H1 (cell line): ENCODE measurements around the gene PSMD12. TPM values are rescaled to one million over a fixed set of nuclear protein-coding genes. Genes with fewer than 3 reads are reported as not detected.

Experiments used
- BRCA1 ChIP-seq: IDR thresholded peaks from 2 replicates; pipeline ENCODE4 v1.6.1; 2012; ENCODE audit warnings: low read depth, low read length, improper control_type of control experiment
- CHD2 ChIP-seq: IDR thresholded peaks from 2 replicates; pipeline ENCODE4 v1.6.1; 2012; ENCODE audit warnings: low read length, improper control_type of control experiment
- KDM1A ChIP-seq: fragments of 200-600, 300-600 bp; sonication (generic); IDR thresholded peaks from 2 replicates; pipeline ENCODE4 v1.7.1; 2016; ENCODE audit warnings: mild to moderate bottlenecking, low read length, borderline replicate concordance
- KDM4A ChIP-seq: IDR thresholded peaks from one replicate; pipeline ENCODE4 v1.7.1; 2012; ENCODE audit warnings: low read depth, mild to moderate bottlenecking, moderate library complexity, low read length, inconsistent platforms; ENCODE audit not compliant: severe bottlenecking
- SP2 ChIP-seq: IDR thresholded peaks from 2 replicates; pipeline ENCODE4 v1.6.1; 2012; ENCODE audit warnings: mild to moderate bottlenecking, low read length, inconsistent platforms
- TEAD4 ChIP-seq: IDR thresholded peaks from 2 replicates; pipeline ENCODE4 v1.6.1; 2012; ENCODE audit warnings: low read depth, low read length, inconsistent platforms, mixed read lengths
- polyA plus RNA-seq, 7 experiments: library from polyadenylated mRNA; depleted of rRNA in 3 of 7; stranded (reverse) in 5 of 7; unstranded in 2 of 7; fragments of >200 nt in 5 of 7; fragments of 200-250 nt in 2 of 7; gene quantifications; 1 replicate in 5 of 7; 2 replicates in 1 of 7; 4 replicates in 1 of 7; pipeline versions ENCODE4 v1.2.1 to v1.2.3, GENCODE V29; 2011 to 2013; ENCODE audit warnings: missing spikeins in 2 of 7, mixed read lengths in 2 of 7
- total RNA-seq: library from RNA; stranded (reverse); fragmentation: NEBNext Ultra II Directional; extraction: Animal tissue kit (Norgen Biotek cat#: 25700); gene quantifications from 2 replicates; pipeline ENCODE4 v1.2.1, GENCODE V29; 2021
- TF ChIP-seq, protein P1 (sequence below), 3 experiments: IDR thresholded peaks; 1 replicate in 2 of 3; 2 replicates in 1 of 3; pipeline versions ENCODE4 v1.5.1 to v1.6.1; 2011; ENCODE audit warnings: low read length in 3 of 3, mild to moderate bottlenecking in 3 of 3, inconsistent platforms in 2 of 3, low read depth in 1 of 3, moderate library complexity in 1 of 3; ENCODE audit not compliant: insufficient read depth in 1 of 3; ENCODE audit errors: control extremely low read depth in 1 of 3
- TF ChIP-seq, protein P2 (sequence below): IDR thresholded peaks from 2 replicates; pipeline ENCODE4 v1.6.1; 2012; ENCODE audit warnings: inconsistent platforms

PSMD12 gene
- total and polyA plus RNA-seq, 2 of the 8 experiments (the other 6 are each of a cell fraction or from before 2014, with no cell fraction given): 14.0 to 82.4 TPM

DNA sequence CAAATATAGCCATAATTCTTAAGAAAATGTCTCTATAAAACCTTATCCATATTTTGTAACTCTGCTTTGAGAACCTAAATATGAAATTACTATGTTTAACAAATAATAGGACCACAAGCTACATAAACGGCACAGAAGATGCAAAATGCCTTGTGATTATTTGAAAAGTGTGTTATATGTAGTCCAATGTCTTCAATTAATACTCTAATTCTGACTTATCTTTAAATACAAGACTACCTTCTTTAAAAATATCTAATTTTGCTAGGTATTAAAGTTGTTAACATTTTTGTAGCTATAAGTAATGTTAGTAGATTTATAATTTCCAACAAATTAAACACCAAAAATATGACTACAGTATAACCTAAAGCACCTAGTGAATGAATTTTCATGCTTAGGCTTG lies 17.0 kb downstream of the PSMD12 start (continued):
- TF ChIP-seq TEAD4: no peak
- TF ChIP-seq KDM4A: no peak
- no peak for TF ChIP-seq KDM1A
- TF ChIP-seq, protein P1, sequence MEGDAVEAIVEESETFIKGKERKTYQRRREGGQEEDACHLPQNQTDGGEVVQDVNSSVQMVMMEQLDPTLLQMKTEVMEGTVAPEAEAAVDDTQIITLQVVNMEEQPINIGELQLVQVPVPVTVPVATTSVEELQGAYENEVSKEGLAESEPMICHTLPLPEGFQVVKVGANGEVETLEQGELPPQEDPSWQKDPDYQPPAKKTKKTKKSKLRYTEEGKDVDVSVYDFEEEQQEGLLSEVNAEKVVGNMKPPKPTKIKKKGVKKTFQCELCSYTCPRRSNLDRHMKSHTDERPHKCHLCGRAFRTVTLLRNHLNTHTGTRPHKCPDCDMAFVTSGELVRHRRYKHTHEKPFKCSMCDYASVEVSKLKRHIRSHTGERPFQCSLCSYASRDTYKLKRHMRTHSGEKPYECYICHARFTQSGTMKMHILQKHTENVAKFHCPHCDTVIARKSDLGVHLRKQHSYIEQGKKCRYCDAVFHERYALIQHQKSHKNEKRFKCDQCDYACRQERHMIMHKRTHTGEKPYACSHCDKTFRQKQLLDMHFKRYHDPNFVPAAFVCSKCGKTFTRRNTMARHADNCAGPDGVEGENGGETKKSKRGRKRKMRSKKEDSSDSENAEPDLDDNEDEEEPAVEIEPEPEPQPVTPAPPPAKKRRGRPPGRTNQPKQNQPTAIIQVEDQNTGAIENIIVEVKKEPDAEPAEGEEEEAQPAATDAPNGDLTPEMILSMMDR (IDR thresholded peaks at IDR 0.05; ENCODE audit: control extremely low read depth in 1 of 3, insufficient read depth in 1 of 3, low read depth in 1 of 3, low read length in 3 of 3): no peak
- TF ChIP-seq CHD2: no peak
- TF ChIP-seq, protein P2, sequence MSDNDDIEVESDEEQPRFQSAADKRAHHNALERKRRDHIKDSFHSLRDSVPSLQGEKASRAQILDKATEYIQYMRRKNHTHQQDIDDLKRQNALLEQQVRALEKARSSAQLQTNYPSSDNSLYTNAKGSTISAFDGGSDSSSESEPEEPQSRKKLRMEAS: no peak
- TF ChIP-seq SP2: no peak
- TF ChIP-seq BRCA1: no peak
